H1 (cell line): ENCODE results near the gene MEF2C. TPM values are rescaled to one million over a fixed set of nuclear protein-coding genes. Genes with fewer than 3 reads are reported as not detected.

ENCODE experiments used
- CTCF ChIA-PET: fragments of 300-600 bp; sonication (Branson Sonifier 250); formaldehyde crosslinking; loops from one replicate; lab custom pipeline; 2021; ENCODE audit not compliant: partially characterized antibody; lab: Charles Lee
- POLR2A ChIA-PET: fragments of 300-600 bp; sonication (Branson Sonifier 250); formaldehyde crosslinking; loops from one replicate; lab custom pipeline; 2021; ENCODE audit warnings: inconsistent platforms; ENCODE audit not compliant: partially characterized antibody; lab: Charles Lee
- DNase-seq, 2 experiments: peaks; one replicate each; pipeline versions ENCODE4 v3.0.0 to v3.0.0-alpha.2; 2010 to 2022; ENCODE audit warnings: low spot score in 2 of 2, low read depth in 1 of 2, mixed read lengths in 1 of 2
- FAIRE-seq: peaks from 2 replicates; lab custom pipeline; 2011; peaks lifted over from hg19 to GRCh38; lab: Jason Lieb, UNC
- H2AFZ ChIP-seq: 2 replicates; pipeline ENCODE4 v1.8.1; 2012; ENCODE audit warnings: low read length, inconsistent platforms
- H2AK5ac ChIP-seq: 2 replicates; pipeline ENCODE4 v1.6.1; 2013; ENCODE audit warnings: low read depth, low read length
- H2BK120ac ChIP-seq: replicated peaks from 2 replicates; pipeline ENCODE3; 2013; ENCODE audit warnings: low read depth, low read length, inconsistent platforms
- H2BK12ac ChIP-seq: 2 replicates; pipeline ENCODE4 v1.6.1; 2013; ENCODE audit warnings: low read depth, low read length
- H2BK15ac ChIP-seq: 2 replicates; pipeline ENCODE4 v1.6.1; 2013; ENCODE audit warnings: low read length
- H2BK20ac ChIP-seq: 2 replicates; pipeline ENCODE4 v1.6.1; 2013; ENCODE audit warnings: low read length
- H2BK5ac ChIP-seq: 2 replicates; pipeline ENCODE4 v1.6.1; 2013; ENCODE audit warnings: low read depth, low read length
- H3K14ac ChIP-seq: 2 replicates; pipeline ENCODE4 v1.6.1; 2013; ENCODE audit warnings: inconsistent platforms; ENCODE audit not compliant: insufficient read length
- H3K18ac ChIP-seq: 2 replicates; pipeline ENCODE4 v1.6.1; 2013; ENCODE audit warnings: low read length; ENCODE audit errors: extremely low read depth
- H3K23ac ChIP-seq: 2 replicates; pipeline ENCODE4 v1.6.1; 2013; ENCODE audit warnings: inconsistent platforms; ENCODE audit not compliant: insufficient read length
- H3K23me2 ChIP-seq: 2 replicates; pipeline ENCODE4 v1.6.1; 2013; ENCODE audit warnings: low read depth, low read length
- H3K27ac ChIP-seq: 2 replicates; pipeline ENCODE4 v1.6.1; 2011; ENCODE audit warnings: low read depth, low read length, inconsistent platforms
- H3K27me3 ChIP-seq, 4 experiments: replicated peaks in 1 of 4; 1 replicate in 1 of 4; 2 replicates in 3 of 4; pipeline versions ENCODE4 v1.6.1 to v1.8.1; 2011 to 2013; ENCODE audit warnings: low read length in 3 of 4, mild to moderate bottlenecking in 3 of 4, inconsistent platforms in 2 of 4, mixed read lengths in 2 of 4, moderate library complexity in 1 of 4; ENCODE audit not compliant: control insufficient read depth in 3 of 4, insufficient read depth in 3 of 4; ENCODE audit errors: extremely low read depth in 1 of 4
- H3K36me3 ChIP-seq, 4 experiments: 2 replicates each; pipeline versions ENCODE4 v1.6.1 to v1.8.1; 2011 to 2013; ENCODE audit warnings: mild to moderate bottlenecking in 4 of 4, low read length in 3 of 4, moderate library complexity in 2 of 4, control low read depth in 1 of 4, inconsistent platforms in 1 of 4; ENCODE audit not compliant: insufficient read depth in 4 of 4, control insufficient read depth in 2 of 4
- H3K4ac ChIP-seq: replicated peaks from 2 replicates; pipeline ENCODE3; 2013; ENCODE audit warnings: low read length, low read depth, mixed read lengths, inconsistent platforms; ENCODE audit not compliant: insufficient read length
- H3K4me1 ChIP-seq, 4 experiments: replicated peaks in 1 of 4; 1 replicate in 1 of 4; 2 replicates in 3 of 4; pipeline versions ENCODE4 v1.6.1 to v1.8.1; 2011 to 2013; ENCODE audit warnings: low read length in 3 of 4, inconsistent platforms in 2 of 4, mixed read lengths in 1 of 4; ENCODE audit not compliant: insufficient read depth in 4 of 4, control insufficient read depth in 3 of 4
- H3K4me2 ChIP-seq, 2 experiments: 2 replicates each; pipeline versions ENCODE4 v1.6.1 to v1.8.1; 2011 to 2013; ENCODE audit warnings: low read depth in 2 of 2, low read length in 2 of 2, control low read depth in 1 of 2, inconsistent platforms in 1 of 2, mild to moderate bottlenecking in 1 of 2; ENCODE audit not compliant: insufficient read depth in 1 of 2
- H3K4me3 ChIP-seq, 4 experiments: fragments of 200-600, 300-600 bp in 1 of 4; sonication (generic), shearing (Covaris generic), sonication (Bioruptor Twin) in 1 of 4; 2 replicates each; pipeline versions ENCODE4 v1.5.1 to v1.8.1; 2011 to 2016; ENCODE audit warnings: low read length in 4 of 4, low read depth in 3 of 4, control low read depth in 2 of 4, inconsistent platforms in 2 of 4, mild to moderate bottlenecking in 2 of 4, mixed read lengths in 1 of 4, moderate library complexity in 1 of 4; ENCODE audit not compliant: insufficient read depth in 2 of 4; ENCODE audit errors: extremely low read depth in 1 of 4
- H3K56ac ChIP-seq: replicated peaks from 2 replicates; pipeline ENCODE3; 2013; ENCODE audit warnings: low read depth, mild to moderate bottlenecking, mixed read lengths, low read length, inconsistent platforms; ENCODE audit not compliant: insufficient read length
- H3K79me1 ChIP-seq: 2 replicates; pipeline ENCODE4 v1.6.1; 2013; ENCODE audit warnings: low read depth, low read length, control low read depth
- H3K79me2 ChIP-seq, 2 experiments: 2 replicates each; pipeline versions ENCODE4 v1.6.1 to v1.8.1; 2012 to 2013; ENCODE audit warnings: low read length in 2 of 2, mild to moderate bottlenecking in 2 of 2, inconsistent platforms in 1 of 2; ENCODE audit not compliant: insufficient read depth in 2 of 2, control insufficient read depth in 1 of 2
- H3K9ac ChIP-seq, 4 experiments: replicated peaks in 1 of 4; 1 replicate in 1 of 4; 2 replicates in 3 of 4; pipeline versions ENCODE4 v1.6.1 to v1.8.1; 2011 to 2013; ENCODE audit warnings: low read depth in 3 of 4, low read length in 3 of 4, control low read depth in 2 of 4, mild to moderate bottlenecking in 2 of 4, moderate library complexity in 2 of 4, inconsistent platforms in 1 of 4; ENCODE audit errors: extremely low read depth in 1 of 4
- H3K9me3 ChIP-seq, 2 experiments: 2 replicates each; pipeline versions ENCODE4 v1.6.1 to v1.8.1; 2012 to 2013; ENCODE audit warnings: mild to moderate bottlenecking in 2 of 2, moderate library complexity in 2 of 2, control low read depth in 1 of 2, inconsistent platforms in 1 of 2, low read depth in 1 of 2, low read length in 1 of 2, mixed read lengths in 1 of 2; ENCODE audit not compliant: insufficient read depth in 2 of 2
- H4K20me1 ChIP-seq, 2 experiments: replicated peaks in 1 of 2; 2 replicates each; pipeline versions ENCODE3 to v1.8.1; 2011 to 2013; ENCODE audit warnings: inconsistent platforms in 2 of 2, low read length in 2 of 2, mild to moderate bottlenecking in 1 of 2; ENCODE audit not compliant: insufficient read depth in 2 of 2, control insufficient read depth in 1 of 2
- H4K5ac ChIP-seq: 2 replicates; pipeline ENCODE4 v1.6.1; 2013; ENCODE audit warnings: low read length, low read depth, mixed read lengths, inconsistent platforms; ENCODE audit not compliant: insufficient read length
- H4K8ac ChIP-seq: 2 replicates; pipeline ENCODE4 v1.8.0; 2013; ENCODE audit warnings: mild to moderate bottlenecking, moderate library complexity, low read length, inconsistent platforms; ENCODE audit not compliant: insufficient read depth; ENCODE audit errors: extremely low read depth
- H4K91ac ChIP-seq: replicated peaks from 2 replicates; pipeline ENCODE3; 2013; ENCODE audit warnings: low read length, mixed read lengths, inconsistent platforms; ENCODE audit not compliant: insufficient read length
- FOSL1 ChIP-seq: IDR thresholded peaks from 2 replicates; pipeline ENCODE4 v1.6.1; 2011; ENCODE audit warnings: mild to moderate bottlenecking, low read depth, low read length, moderate library complexity; ENCODE audit not compliant: insufficient read depth
- GABPA ChIP-seq: IDR thresholded peaks from 2 replicates; pipeline ENCODE4 v1.6.1; 2011; ENCODE audit warnings: mild to moderate bottlenecking, low read length, moderate library complexity, borderline replicate concordance; ENCODE audit not compliant: insufficient read depth
- HDAC6 ChIP-seq: IDR thresholded peaks from one replicate; pipeline ENCODE4 v1.7.1; 2012; ENCODE audit warnings: low read depth, mild to moderate bottlenecking, inconsistent platforms, low read length, moderate library complexity
- JUN ChIP-seq: IDR thresholded peaks from 2 replicates; pipeline ENCODE4 v1.6.1; 2011; ENCODE audit warnings: low read depth, mild to moderate bottlenecking, improper control_type of control experiment, low read length
- KDM1A ChIP-seq: fragments of 200-600, 300-600 bp; sonication (generic); IDR thresholded peaks from 2 replicates; pipeline ENCODE4 v1.7.1; 2016; ENCODE audit warnings: mild to moderate bottlenecking, low read length, borderline replicate concordance
- KDM5A ChIP-seq: fragments of 200-600 bp; IDR thresholded peaks from 2 replicates; pipeline ENCODE4 v1.7.1; 2012; ENCODE audit warnings: mild to moderate bottlenecking, low read length, inconsistent platforms, mixed read lengths
- NRF1 ChIP-seq: IDR thresholded peaks from 2 replicates; pipeline ENCODE4 v1.6.1; 2011; ENCODE audit warnings: mild to moderate bottlenecking, low read depth, low read length, improper control_type of control experiment
- POLR2A ChIP-seq, 2 experiments: IDR thresholded peaks; 1 replicate in 1 of 2; 2 replicates in 1 of 2; pipeline ENCODE4 v1.6.1; 2011; ENCODE audit warnings: low read depth in 2 of 2, low read length in 2 of 2, mild to moderate bottlenecking in 2 of 2; ENCODE audit errors: control extremely low read depth in 1 of 2
- POLR2AphosphoS5 ChIP-seq: IDR thresholded peaks from 2 replicates; pipeline ENCODE4 v1.6.1; 2011; ENCODE audit warnings: low read depth, low read length
- RNF2 ChIP-seq: fragments of 200-900, 300-1000 bp; sonication (generic); IDR thresholded peaks from 2 replicates; pipeline ENCODE4 v1.7.1; 2016; ENCODE audit warnings: borderline replicate concordance, low read depth, mild to moderate bottlenecking, antibody characterized with exemption, low read length; ENCODE audit not compliant: poor library complexity, severe bottlenecking; ENCODE audit errors: missing control alignments
- SIRT6 ChIP-seq: IDR thresholded peaks from one replicate; pipeline ENCODE4 v1.7.1; 2012; ENCODE audit warnings: low read length, inconsistent platforms
- SP2 ChIP-seq: IDR thresholded peaks from 2 replicates; pipeline ENCODE4 v1.6.1; 2012; ENCODE audit warnings: mild to moderate bottlenecking, low read length, inconsistent platforms
- SP4 ChIP-seq: IDR thresholded peaks from 2 replicates; pipeline ENCODE4 v1.6.1; 2012; ENCODE audit warnings: low read length, inconsistent platforms
- TBP ChIP-seq: IDR thresholded peaks from 2 replicates; pipeline ENCODE4 v1.6.1; 2011; ENCODE audit warnings: low read depth, low read length, improper control_type of control experiment
- polyA plus RNA-seq, 7 experiments: library from polyadenylated mRNA; depleted of rRNA in 3 of 7; stranded (reverse) in 5 of 7; unstranded in 2 of 7; fragments of >200 nt in 5 of 7; fragments of 200-250 nt in 2 of 7; gene quantifications; 1 replicate in 5 of 7; 2 replicates in 1 of 7; 4 replicates in 1 of 7; pipeline versions ENCODE4 v1.2.1 to v1.2.3, GENCODE V29; 2011 to 2013; ENCODE audit warnings: missing spikeins in 2 of 7, mixed read lengths in 2 of 7
- total RNA-seq: library from RNA; stranded (reverse); fragmentation: NEBNext Ultra II Directional; extraction: Animal tissue kit (Norgen Biotek cat#: 25700); gene quantifications from 2 replicates; pipeline ENCODE4 v1.2.1, GENCODE V29; 2021

MEF2C gene
- total and polyA plus RNA-seq, 2 of the 8 experiments (the other 6 are each of a cell fraction or from before 2014, with no cell fraction given) = 0.59 to 0.99 TPM

DNA sequence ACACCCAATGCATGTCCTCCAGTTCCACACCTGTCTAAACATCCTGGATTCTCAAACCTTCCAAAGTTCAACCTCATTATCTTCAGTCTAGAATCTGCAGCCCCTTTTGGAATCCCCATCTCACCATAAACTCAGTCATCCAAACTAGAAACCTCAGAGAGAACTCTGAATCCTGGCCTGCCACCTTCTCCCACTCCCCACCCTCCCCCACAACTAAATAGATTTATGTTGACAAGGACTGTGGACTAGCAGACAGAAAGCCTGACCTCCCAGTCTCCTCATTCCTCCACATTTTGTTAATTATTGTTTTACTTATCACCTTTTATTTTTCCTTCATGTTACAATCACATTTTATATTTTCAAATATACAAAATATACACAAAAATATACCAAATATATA is 76.6 kb downstream of the MEF2C start:
- no peaks in the 10 kb centered on the region for H3K9me3 ChIP-seq
- H2BK20ac ChIP-seq = no peak overlapping the region
- no peak overlapping the region for H4K5ac ChIP-seq
- no peak overlapping the region for H2BK15ac ChIP-seq
- no peak overlapping the region for H3K56ac ChIP-seq
- FAIRE-seq (no peak), DNase-seq (no peak)
- H3K23me2 ChIP-seq = no peaks in the 10 kb centered on the region
- H3K4me1 ChIP-seq = no peaks in the 10 kb centered on the region
- H3K23ac ChIP-seq = no peak overlapping the region
- H3K4ac ChIP-seq = no peak overlapping the region
- ChIA-PET POLR2A (no interaction called here), CTCF (no interaction called here)
- no peak overlapping the region for H3K4me2 ChIP-seq
- H4K8ac ChIP-seq = no peak overlapping the region
- no peak overlapping the region for H2BK5ac ChIP-seq
- no peak overlapping the region for H4K91ac ChIP-seq
- H3K27me3 ChIP-seq = no peaks in the 10 kb centered on the region
- TF ChIP-seq TBP (no peak), JUN (no peak), SIRT6 (no peak), NRF1 (no peak), POLR2A (IDR thresholded peaks at IDR 0.05; ENCODE audit: control extremely low read depth in 1 of 2, low read depth in 2 of 2, low read length in 2 of 2) (no peak), POLR2AphosphoS5 (no peak), SP2 (no peak), FOSL1 (no peak), KDM5A (no peak), HDAC6 (no peak), SP4 (no peak), GABPA (no peak), KDM1A (no peak), RNF2 (no peak)
- H3K79me2 ChIP-seq = no peaks in the 10 kb centered on the region
- H3K4me3 ChIP-seq = no peak overlapping the region
- H4K20me1 ChIP-seq = no peaks in the 10 kb centered on the region
- no peaks in the 10 kb centered on the region for H3K79me1 ChIP-seq
- no peak overlapping the region for H3K18ac ChIP-seq
- H3K36me3 ChIP-seq = no peaks in the 10 kb centered on the region
- H2BK120ac ChIP-seq = no peak overlapping the region
- H2BK12ac ChIP-seq = no peak overlapping the region
- no peak overlapping the region for H3K27ac ChIP-seq
- no peak overlapping the region for H2AK5ac ChIP-seq
- H3K9ac ChIP-seq = no peak overlapping the region
- H2AFZ ChIP-seq = 0 out of 2 replicates have a peak overlapping the region, but pooled peaks have one; percentile 72
- H3K14ac ChIP-seq = no peak overlapping the region
